Lower leg skin (tissue), 4 donors: ENCODE measurements around the gene WDR70. TPM values are rescaled to one million over a fixed set of nuclear protein-coding genes. Genes with fewer than 3 reads are reported as not detected.

Experiments used
- DNase-seq, 2 donors: peaks; one replicate each; pipeline ENCODE4 v3.0.0-alpha.2; 2019; ENCODE audit warnings: low spot score in 2 of 2
- H3K4me3 ChIP-seq: fragments of 200-600 bp; sonication (generic); 2 replicates; pipeline ENCODE4 v1.5.1; 2017; ENCODE audit warnings: mild to moderate bottlenecking, low read depth; ENCODE audit not compliant: poor library complexity, severe bottlenecking
- POLR2A ChIP-seq, 2 donors: fragments of 450-650 bp; IDR thresholded peaks; one replicate each; pipeline ENCODE4 v1.6.1; 2016 to 2017; ENCODE audit warnings: antibody characterized with exemption in 2 of 2, mild to moderate bottlenecking in 1 of 2, moderate library complexity in 1 of 2
- WGBS, 2 donors: methylation state at CpG; one replicate each; pipeline ENCODE4 v1.1.5; 2018; 5-methylcytosine and 5-hydroxymethylcytosine counted together
- intact Hi-C: fragments of 100-400 bp; cut with DNase I; formaldehyde crosslinking; loops from one replicate; pipeline ENCODE4 v1.15.0; 2023; ENCODE audit warnings: low total_unique reads
- total RNA-seq, 4 donors: library from RNA; depleted of rRNA; stranded (reverse); fragments of >200 nt; gene quantifications; one replicate each; pipeline ENCODE4 v1.1.0, GENCODE V29; 2016
- TF ChIP-seq, protein P1 (sequence below), 3 donors: fragments of 450-650 bp; IDR thresholded peaks; one replicate each; pipeline ENCODE4 v1.5.1; 2016; ENCODE audit warnings: antibody characterized with exemption in 3 of 3, mild to moderate bottlenecking in 3 of 3, moderate library complexity in 2 of 3

The WDR70 gene
- total RNA-seq, 4 donors from 2014 or later, result 19.1 to 25.5 (median 23.7) TPM

DNA sequence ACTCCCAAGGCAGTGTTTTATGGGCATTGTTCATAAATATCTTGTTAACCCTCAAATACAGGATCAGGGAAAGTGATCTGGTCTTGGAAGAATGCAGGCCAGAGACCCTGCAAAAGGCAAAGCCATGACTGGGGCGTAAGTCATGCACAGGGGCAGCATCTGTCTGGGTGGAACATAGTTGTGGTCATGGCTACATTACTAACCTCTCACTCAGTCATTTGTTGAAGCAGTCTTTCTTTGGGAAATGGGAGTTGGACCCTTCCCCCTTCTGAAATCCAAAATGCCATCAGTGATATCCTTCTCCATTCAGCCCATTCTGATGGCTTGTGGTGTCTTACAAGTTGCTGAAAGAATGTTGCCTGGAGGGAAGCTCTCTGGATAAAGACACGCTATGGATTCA lies 392.6 kb downstream of the WDR70 start:
- 46 to 58% methylated on average over 2 of the region's 2 CpGs for WGBS, 2 donors
- TF ChIP-seq, protein P1, sequence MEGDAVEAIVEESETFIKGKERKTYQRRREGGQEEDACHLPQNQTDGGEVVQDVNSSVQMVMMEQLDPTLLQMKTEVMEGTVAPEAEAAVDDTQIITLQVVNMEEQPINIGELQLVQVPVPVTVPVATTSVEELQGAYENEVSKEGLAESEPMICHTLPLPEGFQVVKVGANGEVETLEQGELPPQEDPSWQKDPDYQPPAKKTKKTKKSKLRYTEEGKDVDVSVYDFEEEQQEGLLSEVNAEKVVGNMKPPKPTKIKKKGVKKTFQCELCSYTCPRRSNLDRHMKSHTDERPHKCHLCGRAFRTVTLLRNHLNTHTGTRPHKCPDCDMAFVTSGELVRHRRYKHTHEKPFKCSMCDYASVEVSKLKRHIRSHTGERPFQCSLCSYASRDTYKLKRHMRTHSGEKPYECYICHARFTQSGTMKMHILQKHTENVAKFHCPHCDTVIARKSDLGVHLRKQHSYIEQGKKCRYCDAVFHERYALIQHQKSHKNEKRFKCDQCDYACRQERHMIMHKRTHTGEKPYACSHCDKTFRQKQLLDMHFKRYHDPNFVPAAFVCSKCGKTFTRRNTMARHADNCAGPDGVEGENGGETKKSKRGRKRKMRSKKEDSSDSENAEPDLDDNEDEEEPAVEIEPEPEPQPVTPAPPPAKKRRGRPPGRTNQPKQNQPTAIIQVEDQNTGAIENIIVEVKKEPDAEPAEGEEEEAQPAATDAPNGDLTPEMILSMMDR (IDR thresholded peaks at IDR 0.05), result no peak
- no peak for TF ChIP-seq POLR2A (IDR thresholded peaks at IDR 0.05)
- intact Hi-C loops, result no loop called here
- no peak overlapping the region for H3K4me3 ChIP-seq
- no peak for DNase-seq

DNA sequence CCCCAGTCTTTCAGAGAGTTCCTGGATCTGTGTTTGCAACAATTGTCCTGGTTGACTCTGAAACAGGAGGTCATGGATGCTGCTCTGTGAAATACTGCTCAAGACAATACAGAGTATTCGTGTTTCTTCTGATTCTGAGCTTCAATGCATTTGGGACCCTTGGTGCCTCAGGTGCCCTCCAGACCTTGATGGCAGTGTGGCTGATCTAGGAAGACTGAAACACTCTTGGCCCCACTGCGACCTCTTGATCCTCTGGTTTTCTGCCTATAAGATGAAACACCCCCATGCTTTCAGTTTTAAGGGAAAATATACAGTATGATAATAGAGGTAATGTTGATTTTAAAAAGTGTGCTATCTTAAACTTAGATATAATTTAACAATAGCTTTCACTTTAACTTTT lies 393.1 kb downstream of the WDR70 start:
- DNase-seq, result no peak
- 88 to 93% methylated on average over 2 of the region's 2 CpGs for WGBS, 2 donors
- no peak for TF ChIP-seq POLR2A (IDR thresholded peaks at IDR 0.05)
- TF ChIP-seq, protein P1 (IDR thresholded peaks at IDR 0.05), result no peak
- intact Hi-C loops, result no loop called here
- no peak overlapping the region for H3K4me3 ChIP-seq

DNA sequence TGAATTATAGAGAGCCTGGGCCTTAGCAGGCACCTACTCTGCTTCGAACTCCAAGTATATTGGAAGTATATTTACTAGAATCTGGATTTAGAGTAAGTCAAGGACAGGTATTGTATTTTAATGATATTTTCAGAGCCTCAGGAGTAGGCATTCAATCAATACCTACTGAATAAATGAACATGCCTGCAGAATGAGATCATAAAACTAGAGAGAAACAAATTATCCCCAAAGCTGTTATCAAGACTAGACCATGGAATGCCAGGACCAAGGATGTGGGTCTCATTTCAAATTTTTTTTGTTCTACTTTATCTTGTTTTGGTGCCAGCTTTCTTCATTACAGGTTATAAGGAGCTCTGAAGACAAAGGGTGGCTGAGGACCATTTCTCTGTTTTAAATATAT lies 394.7 kb downstream of the WDR70 start:
- intact Hi-C loops, result no loop called here
- WGBS, 2 donors, result 91 to 100% methylated on average over 1 of the region's 1 CpG
- TF ChIP-seq POLR2A (IDR thresholded peaks at IDR 0.05), result no peak
- TF ChIP-seq, protein P1 (IDR thresholded peaks at IDR 0.05), result no peak
- H3K4me3 ChIP-seq, result no peak overlapping the region
- DNase-seq, result no peak

DNA sequence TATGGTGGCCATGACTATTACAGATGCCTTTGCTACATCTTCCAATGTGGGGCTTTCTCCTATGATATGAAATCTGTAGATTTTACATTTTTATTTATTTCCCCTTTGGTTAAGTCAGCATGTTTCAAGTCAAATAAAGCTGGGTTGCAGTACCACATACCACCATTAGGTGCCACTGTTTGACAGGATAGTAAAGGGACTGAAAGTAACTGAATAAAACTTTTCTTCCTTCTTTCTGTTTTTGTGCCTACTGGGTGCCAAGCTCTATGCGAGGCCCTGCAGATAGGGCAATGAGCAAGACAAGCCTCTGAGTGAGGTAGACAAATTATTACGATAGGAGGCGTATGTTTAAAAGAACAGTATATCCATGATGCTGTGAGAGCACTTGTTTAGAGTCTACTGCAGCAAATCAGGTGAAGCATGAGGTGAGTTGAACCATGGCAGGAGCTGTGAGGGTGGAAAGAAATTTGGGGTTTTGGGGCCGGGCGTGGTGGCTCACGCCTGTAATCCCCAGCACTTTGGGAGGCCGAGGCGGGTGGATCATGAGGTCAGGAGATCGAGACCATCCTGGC lies 395.9 kb downstream of the WDR70 start:
- no peak overlapping the region for H3K4me3 ChIP-seq
- intact Hi-C loops, result no loop called here
- no peak for TF ChIP-seq POLR2A (IDR thresholded peaks at IDR 0.05)
- TF ChIP-seq, protein P1 (IDR thresholded peaks at IDR 0.05), result no peak
- WGBS, 2 donors, result 96 to 97% methylated on average over 9 of the region's 9 CpGs
- no peak for DNase-seq

DNA sequence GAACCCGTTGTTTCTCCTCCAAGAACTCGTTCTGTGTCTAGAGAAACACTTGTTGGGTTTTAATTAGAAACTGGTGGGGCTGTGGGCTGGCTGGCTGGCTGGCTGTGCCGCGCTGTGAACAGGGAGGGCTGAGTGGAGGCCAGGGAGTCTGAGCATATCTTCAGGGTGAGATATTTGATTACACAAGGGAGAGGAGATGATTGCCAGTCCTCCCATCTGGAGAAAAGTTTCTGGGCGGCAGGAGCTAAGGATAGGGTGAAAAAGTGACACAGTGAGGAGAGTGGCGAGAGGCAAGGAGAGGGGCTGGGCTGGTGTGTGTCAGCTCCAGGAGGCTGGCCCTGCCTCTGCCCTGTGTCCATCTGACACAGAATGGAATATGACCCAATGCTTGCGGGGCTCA lies 397.7 kb downstream of the WDR70 start:
- TF ChIP-seq POLR2A (IDR thresholded peaks at IDR 0.05), result no peak
- TF ChIP-seq, protein P1 (IDR thresholded peaks at IDR 0.05), result no peak
- intact Hi-C loops, result no loop called here
- 62 to 70% methylated on average over 7 of the region's 7 CpGs for WGBS, 2 donors
- DNase-seq, result peak in 1 of 2 donors; percentile 15
- H3K4me3 ChIP-seq, result no peak overlapping the region
